ENCODE data around the gene D2HGDH.
"Not testable (repeated sequence)": the region's sequence is repeated elsewhere in the genome, so short reads cannot be mapped to it uniquely, and the experiment has no call there.

D2HGDH gene

GRCh38 chr2:241799522-241800197 lies 65.2 kb downstream of the D2HGDH start:
- Histone ChIP-seq H3K27me3 (ENCODE audit: insufficient read depth, low read length, poor library complexity) (peaks cover 18% of the 10 kb centered on the region), H3K4me1 (ENCODE audit: insufficient read depth, low read length) (peaks cover 15% of the 10 kb centered on the region), H3K4me3 (ENCODE audit: low read depth in 1 of 2, low read length in 2 of 2) (no peak overlapping the region), H3K4me2 (ENCODE audit: insufficient read depth, low read length) (no peak overlapping the region), H2AFZ (ENCODE audit: low read depth, low read length) (no peak overlapping the region), H3K9ac (ENCODE audit: low read depth, low read length) (no peak overlapping the region), H3K9me3 (ENCODE audit: insufficient read depth, low read length, severe bottlenecking) (no peaks in the 10 kb centered on the region), H4K20me1 (ENCODE audit: insufficient read depth, low read length) (peaks cover 11% of the 10 kb centered on the region), H3K36me3 (ENCODE audit: insufficient read depth, low read length) (no peaks in the 10 kb centered on the region), H3K27ac (ENCODE audit: low read length) (no peak overlapping the region), H3K79me2 (ENCODE audit: insufficient read depth, low read length) (no peaks in the 10 kb centered on the region)
- no peak for DNase-seq
- no peak for ATAC-seq (ENCODE audit: insufficient read depth, low read depth)
- TF ChIP-seq CTCF (IDR thresholded peaks at IDR 0.05; ENCODE audit: borderline replicate concordance, extremely low read depth, low read length, poor library complexity, severe bottlenecking) (no peak), EZH2 (IDR thresholded peaks at IDR 0.05; ENCODE audit: borderline replicate concordance, low read depth, low read length, severe bottlenecking) (no peak)

- Histone ChIP-seq H4K20me1 (ENCODE audit: insufficient read depth, low read length) (peaks cover 14% of the 10 kb centered on the region), H3K4me1 (ENCODE audit: insufficient read depth, low read length) (peaks cover 18% of the 10 kb centered on the region), H3K27me3 (ENCODE audit: insufficient read depth, low read length, poor library complexity) (peaks cover 22% of the 10 kb centered on the region)
- H2AFZ ChIP-seq (ENCODE audit: low read depth, low read length); H3K9ac ChIP-seq (ENCODE audit: low read depth, low read length); H3K79me2 ChIP-seq (ENCODE audit: insufficient read depth, low read length); H3K36me3 ChIP-seq (ENCODE audit: insufficient read depth, low read length); H3K4me3 ChIP-seq (ENCODE audit: low read depth in 1 of 2, low read length in 2 of 2); DNase-seq; H3K4me2 ChIP-seq (ENCODE audit: insufficient read depth, low read length); H3K27ac ChIP-seq (ENCODE audit: low read length); ATAC-seq (ENCODE audit: insufficient read depth, low read depth); H3K9me3 ChIP-seq (ENCODE audit: insufficient read depth, low read length, severe bottlenecking): not testable (repeated sequence)
These were observed 65.9 kb downstream of the D2HGDH start for GRCh38 chr2:241800198-241800903.

- Histone ChIP-seq H3K4me2 (ENCODE audit: insufficient read depth, low read length) (no peak overlapping the region), H4K20me1 (ENCODE audit: insufficient read depth, low read length) (peaks cover 14% of the 10 kb centered on the region), H3K4me1 (ENCODE audit: insufficient read depth, low read length) (peaks cover 18% of the 10 kb centered on the region), H3K9ac (ENCODE audit: low read depth, low read length) (no peak overlapping the region), H2AFZ (ENCODE audit: low read depth, low read length) (no peak overlapping the region), H3K4me3 (ENCODE audit: low read depth in 1 of 2, low read length in 2 of 2) (no peak overlapping the region), H3K9me3 (ENCODE audit: insufficient read depth, low read length, severe bottlenecking) (no peaks in the 10 kb centered on the region), H3K27me3 (ENCODE audit: insufficient read depth, low read length, poor library complexity) (peaks cover 22% of the 10 kb centered on the region), H3K36me3 (ENCODE audit: insufficient read depth, low read length) (no peaks in the 10 kb centered on the region), H3K79me2 (ENCODE audit: insufficient read depth, low read length) (no peaks in the 10 kb centered on the region), H3K27ac (ENCODE audit: low read length) (no peak overlapping the region)
- ATAC-seq (ENCODE audit: insufficient read depth, low read depth) (no peak), DNase-seq (no peak)
- TF ChIP-seq CTCF (IDR thresholded peaks at IDR 0.05; ENCODE audit: borderline replicate concordance, extremely low read depth, low read length, poor library complexity, severe bottlenecking) (no peak), EZH2 (IDR thresholded peaks at IDR 0.05; ENCODE audit: borderline replicate concordance, low read depth, low read length, severe bottlenecking) (no peak)
These were observed 67.4 kb downstream of the D2HGDH start for GRCh38 chr2:241801611-241802420.
